CD4-positive, alpha-beta T cell treated with Interleukin-12 subunit alpha and Interleukin-12 subunit beta, for 1 hour (primary cell): ENCODE results near the gene AFF1.
"Not testable (repeated sequence)": the region's sequence is repeated elsewhere in the genome, so short reads cannot be mapped to it uniquely, and the experiment has no call there.

Experiments
- DNase-seq: peaks from one replicate; pipeline ENCODE4 v3.0.0-alpha.2; 2020

The AFF1 gene

DNA sequence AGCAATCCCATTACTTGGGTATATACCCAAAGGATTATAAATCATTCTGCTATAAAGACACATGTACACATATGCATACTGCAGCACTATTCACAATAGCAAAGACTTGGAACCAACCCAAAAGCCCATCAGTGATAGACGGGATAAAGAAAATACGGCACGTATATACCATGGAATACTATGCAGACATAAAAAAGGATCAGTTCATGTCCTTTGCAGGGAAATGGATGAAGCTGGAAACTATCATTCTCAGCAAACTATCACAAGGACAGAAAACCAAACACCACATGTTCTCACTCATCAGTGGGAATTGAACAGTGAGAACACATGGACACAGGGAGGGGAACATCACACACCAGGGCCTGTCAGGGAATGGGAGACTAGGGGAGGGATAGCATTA lies 54.8 kb downstream of the AFF1 start:
- not testable (repeated sequence) for DNase-seq

DNA sequence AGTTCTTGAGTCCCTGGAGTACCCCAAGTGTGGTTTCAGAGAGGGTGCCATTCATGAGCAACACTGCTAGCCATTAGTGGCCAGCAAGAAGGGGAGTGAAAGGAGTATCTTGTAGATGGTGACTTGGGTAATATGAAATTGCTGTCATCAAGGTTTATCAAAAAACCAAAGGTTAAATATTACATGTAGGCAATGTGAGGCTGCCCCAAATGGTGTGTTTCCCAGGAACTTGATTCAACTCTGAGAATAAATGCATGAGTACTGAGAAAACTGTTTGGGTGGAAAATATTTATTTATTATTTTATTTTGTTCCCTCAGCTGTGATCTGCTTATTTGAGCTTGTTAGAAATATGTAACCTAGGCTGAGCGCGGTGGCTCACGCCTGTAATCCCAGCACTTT lies 55.7 kb downstream of the AFF1 start:
- DNase-seq = no peak

DNA sequence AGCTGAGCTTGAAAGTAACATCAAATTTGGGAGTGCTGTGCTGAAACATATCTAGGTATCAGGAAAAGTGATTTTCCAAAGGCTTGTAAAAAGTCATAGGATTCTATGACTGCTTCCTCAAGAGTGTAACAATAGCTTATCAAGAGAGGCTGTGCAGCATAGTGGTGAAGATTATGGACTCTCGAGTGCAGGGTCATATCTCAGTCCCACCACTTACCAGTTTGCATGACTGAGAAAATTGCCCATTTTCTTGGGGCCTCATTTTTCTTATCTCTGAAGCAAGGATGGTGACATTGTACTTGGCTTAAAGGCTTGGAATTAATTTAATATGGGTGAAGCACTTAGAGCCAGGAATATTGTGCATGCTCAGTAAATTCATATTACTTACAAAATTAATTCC lies 57.2 kb downstream of the AFF1 start:
- no peak for DNase-seq

DNA sequence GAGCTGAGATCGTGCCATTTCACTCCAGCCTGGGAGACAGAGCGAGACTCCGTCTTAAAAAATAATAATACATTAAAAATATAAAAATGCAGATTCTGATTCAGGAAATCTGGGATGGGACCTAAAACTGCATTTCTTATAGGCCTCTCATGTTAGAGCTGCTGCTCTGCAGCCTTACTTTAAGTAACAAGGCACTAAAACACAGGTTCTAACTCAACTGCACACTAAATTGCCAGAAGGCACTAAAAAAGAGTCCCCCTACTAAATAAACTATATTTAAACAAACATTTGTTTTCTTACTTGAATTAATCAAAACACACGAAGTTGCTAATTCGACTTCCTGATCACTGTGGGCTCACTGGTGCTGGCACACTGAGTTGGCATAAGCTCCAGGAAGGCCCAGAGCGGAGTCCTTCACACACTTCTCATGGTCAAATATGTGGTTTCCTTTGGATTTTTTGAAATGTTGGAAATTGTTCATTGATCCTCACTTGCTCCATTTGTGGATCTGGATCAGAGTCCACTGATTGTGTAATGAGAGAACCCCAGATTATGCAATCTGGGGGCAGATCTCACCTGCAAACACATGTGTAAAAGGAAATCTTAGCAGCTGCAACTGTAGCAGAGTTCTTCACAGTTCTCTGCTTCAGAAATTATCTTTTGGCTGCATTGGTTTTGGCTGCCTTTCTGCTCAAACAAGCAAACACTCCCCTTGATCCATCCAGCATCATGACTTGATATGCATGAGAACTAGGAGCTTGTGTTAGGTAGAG lies 59.3 kb downstream of the AFF1 start:
- DNase-seq = no peak

DNA sequence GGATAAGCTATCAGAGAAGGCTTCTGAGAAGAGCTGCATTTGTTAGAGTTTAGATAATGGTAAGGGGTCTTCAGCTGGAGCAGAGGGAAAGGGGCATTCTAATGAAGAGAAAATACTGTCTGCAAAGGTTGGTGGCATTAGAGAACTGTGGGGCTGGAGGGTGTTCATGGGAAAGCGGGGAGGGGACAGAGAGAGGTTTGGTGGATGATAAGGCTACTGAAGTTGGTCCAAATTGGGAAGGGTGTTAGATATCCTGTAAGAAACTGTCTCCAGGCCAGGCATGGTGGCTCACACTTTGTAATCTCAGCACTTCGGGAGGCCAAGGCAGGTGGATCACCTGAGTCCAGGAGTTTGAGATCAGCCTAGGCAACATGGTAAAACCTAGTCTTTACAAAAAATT lies 59.9 kb downstream of the AFF1 start:
- DNase-seq = no peak

DNA sequence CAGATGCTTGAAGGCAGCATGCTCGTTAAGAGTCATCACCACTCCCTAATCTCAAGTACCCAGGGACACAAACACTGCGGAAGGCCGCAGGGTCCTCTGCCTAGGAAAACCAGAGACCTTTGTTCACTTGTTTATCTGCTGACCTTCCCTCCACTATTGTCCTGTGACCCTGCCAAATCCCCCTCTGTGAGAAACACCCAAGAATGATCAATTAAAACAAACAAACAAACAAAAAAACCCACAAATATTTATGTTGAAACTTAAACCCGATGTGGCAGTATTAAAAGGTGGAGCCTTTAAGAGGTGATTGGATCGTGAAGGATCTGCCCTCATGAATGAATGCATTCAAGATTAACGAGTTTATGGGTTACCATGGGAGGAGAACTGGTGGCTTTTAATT lies 61.7 kb downstream of the AFF1 start:
- not testable (repeated sequence) for DNase-seq

DNA sequence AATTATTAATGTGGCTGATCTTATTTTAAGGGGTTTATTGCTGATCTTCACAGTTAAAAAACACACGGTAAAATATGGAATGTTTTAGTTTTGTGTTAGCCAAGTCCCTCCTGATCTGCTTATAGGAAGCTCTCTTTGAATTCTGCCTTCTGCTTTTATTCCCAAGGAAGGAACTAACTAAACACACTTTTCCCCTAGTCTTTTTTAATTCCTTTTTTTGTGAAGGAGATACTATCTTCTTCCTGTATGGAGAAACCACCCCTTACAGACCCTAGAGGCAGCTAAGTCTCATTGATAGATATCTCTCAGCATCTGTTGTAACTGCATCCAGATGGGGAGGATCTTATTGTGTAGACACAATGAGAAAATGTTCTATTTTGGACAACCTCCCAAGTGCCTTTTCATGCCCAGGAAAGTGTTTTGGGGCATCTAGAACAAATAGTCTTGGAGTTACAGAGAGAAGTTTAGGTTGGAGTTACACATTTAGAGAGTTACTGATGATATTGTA lies 64.4 kb downstream of the AFF1 start:
- no peak for DNase-seq

DNA sequence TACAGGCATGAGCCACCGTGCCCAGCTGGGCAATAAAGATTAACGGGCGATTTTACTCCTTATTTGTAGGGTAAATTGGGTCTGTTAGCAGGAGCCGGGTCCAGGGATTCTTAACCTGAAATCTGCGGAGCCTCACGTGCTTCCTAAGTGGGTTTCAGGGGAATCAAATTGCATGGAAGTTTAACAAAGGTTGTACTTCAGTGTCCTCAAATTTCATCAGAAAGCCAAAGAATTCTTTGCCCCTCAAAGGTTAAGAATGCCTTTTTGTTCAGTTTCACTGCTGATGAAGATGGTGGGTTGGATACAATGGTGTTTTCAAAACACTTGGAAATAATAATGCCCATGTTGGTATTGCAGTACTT lies 67.9 kb downstream of the AFF1 start:
- no peak for DNase-seq

DNA sequence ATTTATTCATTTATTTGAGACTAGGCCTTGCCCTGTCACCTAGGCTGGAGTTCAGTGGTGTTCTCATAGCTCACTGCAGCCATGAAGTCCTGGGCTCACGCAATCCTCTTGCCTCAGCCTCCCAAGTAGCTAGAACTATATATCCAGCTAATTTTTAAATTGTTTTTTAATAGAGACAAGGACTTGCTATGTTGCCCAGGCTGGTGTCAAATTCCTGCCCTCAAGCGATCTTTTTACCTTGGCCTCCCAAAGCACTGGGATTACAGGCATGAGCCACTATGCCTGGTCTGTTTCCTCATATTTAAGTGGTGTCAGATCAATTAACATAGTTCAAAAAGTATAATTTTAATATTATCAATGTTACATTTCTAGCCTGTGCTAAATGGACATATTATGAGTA lies 68.5 kb downstream of the AFF1 start:
- DNase-seq = no peak

DNA sequence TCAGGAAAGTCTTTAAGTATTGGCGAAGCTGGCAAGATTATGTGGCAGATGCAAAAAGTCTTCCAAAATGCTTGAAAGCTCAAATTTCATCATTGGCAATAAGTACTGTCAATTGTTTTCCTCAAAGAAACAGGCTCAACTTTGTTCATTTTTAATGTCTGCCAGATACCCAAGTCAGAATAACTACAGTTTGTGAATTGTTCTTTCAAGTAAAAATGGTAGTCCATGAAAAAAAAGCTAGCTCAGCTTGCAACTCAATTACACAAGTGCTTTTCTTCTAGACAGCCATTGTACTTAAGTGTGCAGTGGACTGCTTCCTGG lies 70.5 kb downstream of the AFF1 start:
- DNase-seq = no peak

DNA sequence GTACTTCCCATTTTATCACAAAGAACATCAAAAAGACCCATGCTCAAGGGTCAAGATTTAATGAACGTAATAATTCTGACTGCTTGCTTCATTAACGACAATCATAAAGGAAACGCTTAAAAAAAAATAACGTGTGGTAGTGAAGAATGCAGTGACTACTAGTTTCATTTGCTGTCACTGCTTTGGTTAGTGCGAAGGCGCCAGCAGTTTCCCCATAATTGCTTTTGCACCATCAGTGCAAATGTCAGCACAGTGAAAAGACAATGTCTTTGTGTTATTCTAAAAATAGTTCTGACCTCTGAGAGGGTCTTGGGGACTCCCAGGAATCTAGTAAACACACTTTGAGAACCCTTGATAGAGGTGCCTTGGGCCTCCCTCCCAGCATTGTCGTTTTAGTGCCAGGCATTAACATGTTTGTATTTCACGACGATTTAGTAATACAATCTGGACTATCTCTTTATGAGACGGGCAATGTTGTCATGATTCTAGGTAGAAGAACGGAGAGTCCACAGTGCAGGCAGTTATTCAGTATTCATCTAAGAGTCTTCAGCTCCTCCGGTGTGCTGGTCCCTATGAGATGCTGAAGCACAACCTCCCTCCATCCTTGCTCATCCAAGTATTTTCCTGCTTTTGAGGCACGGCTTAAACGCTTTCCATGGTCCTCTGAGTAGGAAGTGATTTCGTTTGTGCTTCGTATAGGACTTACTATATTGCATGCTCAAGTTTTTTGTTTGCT lies 71.0 kb downstream of the AFF1 start:
- peak; percentile 39 for DNase-seq

DNA sequence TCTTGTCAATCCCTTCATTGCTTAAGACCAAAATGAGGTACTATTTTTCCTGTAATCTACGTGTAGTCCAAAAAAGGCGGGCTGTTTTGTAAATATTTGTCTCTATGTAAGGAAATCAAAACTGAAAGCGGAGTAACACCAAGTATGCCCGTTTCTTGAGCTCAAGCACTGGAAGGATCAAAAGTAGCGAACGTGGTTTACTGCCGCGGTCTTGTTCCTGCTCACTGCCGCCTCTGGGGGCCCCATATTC lies 71.5 kb downstream of the AFF1 start:
- no peak for DNase-seq

DNA sequence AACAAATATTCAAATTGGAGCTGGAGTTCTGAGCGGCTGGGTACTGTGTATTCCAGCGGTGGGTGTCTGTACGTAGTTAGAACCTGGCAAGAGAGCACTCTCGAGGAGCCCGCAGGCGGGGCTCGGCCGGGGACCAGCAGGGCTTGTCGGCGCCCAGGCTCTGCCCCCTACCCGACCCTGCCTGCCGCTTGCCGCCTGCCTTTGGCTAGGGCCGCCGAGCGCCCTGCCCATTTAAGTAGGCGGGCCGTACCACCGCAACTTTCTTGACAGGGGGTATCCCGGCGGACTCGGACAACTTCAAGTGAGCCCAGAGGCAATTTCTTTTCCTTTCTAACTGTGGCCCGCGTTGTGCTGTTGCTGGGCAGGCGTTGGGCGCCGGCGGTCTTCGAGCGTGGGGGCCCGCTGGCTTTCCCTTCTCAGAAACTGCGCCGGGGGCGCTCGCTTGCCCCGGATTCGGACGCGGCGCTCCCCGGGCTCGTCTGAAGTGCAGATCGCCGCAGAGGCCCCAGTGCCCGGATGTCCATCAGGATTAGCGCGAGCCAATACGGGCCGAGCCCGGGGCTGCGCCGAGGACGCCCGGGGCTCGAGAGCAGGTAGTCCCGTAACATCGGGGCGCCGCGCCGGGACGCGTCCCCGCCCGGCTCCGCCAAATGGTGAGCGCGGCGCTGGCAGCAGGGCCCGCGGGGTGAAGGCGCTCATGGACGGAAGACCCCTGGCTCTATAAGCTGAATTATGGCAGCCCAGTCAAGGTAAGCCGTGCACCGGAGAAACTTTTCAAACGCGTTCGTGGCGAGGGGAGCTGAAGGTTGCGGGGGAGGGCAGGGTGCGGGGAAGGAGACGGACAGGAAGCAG lies 72.1 kb downstream of the AFF1 start:
- peak; percentile 93 for DNase-seq

DNA sequence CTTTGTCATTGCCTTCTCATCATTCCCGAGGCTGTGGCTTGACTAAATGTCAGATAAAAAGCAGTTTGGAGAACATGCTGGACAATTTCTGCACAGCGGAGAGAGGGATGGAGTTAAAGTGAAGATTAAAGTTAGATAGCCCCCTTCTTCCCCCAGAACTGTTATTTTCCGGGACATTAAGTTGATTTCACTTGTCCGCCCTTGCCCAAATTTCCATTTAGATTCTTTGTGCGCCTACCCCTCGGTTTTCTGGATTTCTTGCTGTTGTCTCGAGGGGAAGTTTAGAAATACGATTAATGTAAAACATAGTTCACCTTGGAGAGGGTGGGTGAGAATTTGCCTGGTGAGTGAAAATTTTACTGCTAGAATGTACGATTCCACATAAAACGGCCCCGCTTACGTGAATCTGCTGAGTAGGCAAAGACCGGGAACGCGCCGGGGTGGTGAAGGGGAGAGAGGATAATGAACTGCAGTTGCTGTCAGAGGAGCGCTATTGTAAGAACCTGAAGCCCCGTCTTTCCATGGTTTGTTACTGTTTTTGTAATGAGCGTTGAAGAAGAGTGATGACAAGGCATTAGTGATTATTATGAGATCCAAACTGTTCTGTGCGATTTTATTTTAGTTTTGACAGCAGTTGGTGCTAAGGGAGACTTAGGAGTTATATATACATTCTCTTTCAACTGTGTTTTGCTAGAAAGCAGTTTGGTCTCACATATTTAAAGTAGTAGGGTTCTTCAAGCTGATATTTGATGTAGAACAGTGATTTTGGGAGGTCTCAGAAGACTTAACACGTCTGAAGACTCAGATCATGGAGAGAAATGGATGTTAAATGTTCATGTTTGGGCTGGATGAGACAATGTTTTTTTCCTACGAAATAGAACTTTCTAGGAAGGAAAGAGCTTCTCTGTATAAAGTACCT lies 73.0 kb downstream of the AFF1 start:
- peak; percentile 37 for DNase-seq

DNA sequence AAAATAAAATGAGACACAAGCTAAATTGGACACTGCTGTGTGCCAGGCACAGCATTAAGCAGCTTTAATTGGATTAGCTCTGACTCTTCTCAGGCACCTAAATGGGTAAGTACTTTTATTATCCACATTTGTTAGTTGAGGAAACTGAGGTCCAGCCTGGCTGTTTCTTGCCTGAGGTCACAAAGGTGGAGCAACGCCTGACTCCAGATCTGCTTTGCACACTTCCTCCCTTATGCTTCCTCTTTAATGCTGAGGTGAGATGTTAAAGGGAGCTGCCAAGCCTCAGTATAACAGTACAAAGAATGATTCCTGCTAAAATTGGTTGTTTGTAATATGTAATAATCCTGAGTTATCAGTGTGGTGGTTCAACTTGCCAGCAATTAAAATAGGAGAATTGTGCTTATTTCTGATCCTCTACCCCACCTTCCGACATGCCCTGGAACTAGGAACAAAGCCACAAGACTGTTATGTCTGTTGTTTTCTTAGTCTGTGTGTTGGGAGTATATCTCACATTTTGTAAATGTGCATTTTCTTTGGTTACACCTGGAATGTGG lies 74.4 kb downstream of the AFF1 start:
- peak; percentile 20 for DNase-seq

DNA sequence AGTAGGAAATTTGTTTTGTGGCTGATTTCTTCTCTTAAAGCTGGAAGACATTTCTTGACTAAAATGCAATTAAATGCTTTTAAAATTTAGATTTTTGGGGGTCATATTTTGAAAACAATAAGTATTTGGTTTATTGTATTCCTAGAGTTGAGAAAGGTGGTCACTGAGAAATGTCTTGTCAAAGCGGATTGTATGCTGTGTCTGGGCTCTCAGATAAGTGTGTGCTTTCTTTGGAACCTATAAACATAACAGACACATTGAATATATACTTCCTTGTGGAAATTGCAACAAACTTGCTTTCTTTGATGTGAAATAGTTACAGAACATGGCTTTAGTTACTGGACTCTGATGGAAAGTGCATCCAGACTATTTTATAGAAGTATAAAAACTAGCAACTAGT lies 75.4 kb downstream of the AFF1 start:
- DNase-seq = no peak

DNA sequence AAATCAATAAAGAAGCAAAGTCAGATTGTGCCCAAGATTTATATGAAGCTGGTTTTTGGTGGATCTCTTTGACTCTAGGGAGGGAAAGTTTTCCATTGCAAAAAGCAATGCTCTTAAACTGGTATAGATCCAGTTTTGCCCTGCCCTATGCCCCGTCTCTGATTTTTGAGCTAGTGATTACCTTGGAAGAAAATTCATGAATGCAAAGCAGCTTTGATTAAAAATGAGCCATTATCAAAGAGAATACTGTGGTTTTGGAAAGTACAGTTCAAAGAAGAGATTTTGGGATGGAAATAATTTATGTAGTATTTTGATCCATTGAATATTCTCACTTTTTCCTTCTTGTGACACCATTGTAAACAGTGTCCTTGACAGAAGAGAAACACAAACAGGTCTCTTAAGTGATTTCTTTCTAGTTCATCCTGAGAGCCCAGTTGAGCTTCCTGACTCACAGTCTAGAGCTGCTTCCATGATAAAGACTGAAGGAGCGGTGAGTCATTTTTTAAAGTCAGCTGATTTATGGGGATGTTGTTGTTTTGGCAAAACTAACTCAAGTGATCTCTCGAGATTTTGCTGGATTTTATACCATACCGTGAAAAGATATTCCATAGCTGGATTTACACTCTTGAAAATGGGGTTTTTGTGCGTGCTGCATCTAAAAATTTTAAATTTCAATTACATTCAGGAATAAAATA lies 76.7 kb downstream of the AFF1 start:
- no peak for DNase-seq

DNA sequence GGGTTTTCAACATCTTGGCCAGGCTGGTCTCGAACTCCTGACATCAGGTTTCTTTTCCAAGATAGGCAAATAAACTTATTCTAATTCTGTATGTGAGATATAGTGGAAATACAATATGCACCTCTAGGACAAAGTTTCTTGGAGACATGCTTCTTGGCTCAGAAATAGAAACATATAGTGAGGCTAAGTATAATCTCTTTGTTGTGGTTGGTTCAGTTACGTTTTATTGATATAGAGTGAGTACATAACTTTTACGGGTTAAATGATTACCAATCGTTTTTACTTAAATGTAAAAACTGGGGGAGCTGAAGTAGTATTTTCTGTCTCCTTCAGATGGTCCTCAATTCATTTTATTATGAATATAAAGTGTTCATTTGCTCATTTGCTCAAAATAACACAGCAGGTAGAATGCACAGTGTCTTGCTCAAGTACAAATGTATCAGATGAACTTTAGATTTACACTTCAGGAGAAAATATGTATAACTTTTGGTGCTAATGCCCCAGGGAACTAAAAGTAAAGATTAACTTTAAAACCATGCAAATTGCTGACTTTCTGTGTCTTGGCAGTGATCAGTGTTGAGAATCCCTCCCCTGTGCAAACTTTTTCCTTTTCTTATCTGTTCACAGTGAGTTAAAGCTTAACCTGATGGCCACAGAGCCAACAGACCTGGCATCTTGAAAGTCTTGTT lies 77.6 kb downstream of the AFF1 start:
- no peak for DNase-seq

DNA sequence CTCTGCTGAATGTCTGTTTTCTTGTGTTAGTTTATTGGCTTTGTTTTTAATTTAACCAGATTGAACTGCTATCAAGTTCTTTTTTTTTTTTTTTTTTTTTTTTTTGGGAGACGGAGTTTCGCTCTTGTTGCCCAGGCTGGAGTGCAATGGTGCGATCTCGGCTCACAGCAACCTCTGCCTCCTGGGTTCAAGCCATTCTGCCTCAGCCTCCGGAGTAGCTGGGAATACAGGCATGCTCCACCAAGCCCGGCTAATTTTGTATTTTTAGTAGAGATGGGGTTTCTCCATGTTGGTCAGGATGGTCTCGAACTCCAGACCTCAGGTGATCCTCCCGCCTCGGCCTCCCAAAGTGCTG lies 78.1 kb downstream of the AFF1 start:
- DNase-seq = not testable (repeated sequence)

DNA sequence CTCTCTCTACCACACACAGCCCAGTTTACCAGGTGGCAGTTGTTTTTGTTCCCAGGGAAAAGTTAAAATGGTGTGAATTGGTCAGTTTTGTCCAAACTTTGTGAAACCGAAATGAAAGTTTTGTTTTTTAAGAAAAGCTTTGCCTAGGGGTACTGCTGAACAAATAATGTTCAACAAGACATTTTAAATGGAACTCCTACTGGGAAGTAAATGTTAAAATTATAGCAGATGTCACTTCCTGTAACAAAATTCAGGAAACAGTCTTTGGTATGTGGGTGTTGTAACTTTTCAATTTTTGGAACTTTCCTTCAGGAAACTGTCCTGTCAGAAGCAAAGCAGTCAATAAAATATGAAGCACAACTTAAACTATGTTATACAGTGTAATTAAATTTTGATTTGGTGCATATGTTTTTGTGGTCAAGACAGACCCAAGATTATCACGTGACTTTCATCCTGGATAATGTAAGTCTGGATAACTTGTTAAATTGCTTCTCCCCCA lies 79.5 kb downstream of the AFF1 start:
- no peak for DNase-seq

DNA sequence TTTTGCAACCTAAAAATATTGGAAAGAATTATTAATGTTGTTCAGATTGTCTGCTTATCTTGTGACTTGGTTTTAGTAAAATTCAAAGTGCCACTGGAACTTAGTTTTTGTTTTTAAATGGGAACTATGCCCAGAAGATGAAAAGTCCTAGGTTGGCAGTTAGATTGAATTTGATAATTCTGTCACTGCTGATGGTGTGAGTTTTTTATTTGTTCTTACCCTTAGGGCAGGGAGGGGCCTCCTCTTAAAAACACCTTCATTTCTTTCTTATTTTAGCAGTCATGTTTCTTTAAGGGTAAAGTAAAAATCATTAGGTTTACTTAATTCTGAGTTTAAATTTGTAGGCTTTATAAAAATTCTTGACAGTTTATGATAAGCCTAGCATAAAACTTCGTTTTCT lies 80.6 kb downstream of the AFF1 start:
- DNase-seq = no peak
